ENCODE results near the gene SNX9.

The SNX9 gene

GRCh38 chr6:157990321-157991066, 167.4 kb downstream of the SNX9 start:
- DNase-seq: no peak

GRCh38 chr6:157991067-157991432, 168.0 kb downstream of the SNX9 start:
- DNase-seq: no peak

- no peak for DNase-seq
These were observed 170.0 kb downstream of the SNX9 start for GRCh38 chr6:157993076-157993475.

DNA sequence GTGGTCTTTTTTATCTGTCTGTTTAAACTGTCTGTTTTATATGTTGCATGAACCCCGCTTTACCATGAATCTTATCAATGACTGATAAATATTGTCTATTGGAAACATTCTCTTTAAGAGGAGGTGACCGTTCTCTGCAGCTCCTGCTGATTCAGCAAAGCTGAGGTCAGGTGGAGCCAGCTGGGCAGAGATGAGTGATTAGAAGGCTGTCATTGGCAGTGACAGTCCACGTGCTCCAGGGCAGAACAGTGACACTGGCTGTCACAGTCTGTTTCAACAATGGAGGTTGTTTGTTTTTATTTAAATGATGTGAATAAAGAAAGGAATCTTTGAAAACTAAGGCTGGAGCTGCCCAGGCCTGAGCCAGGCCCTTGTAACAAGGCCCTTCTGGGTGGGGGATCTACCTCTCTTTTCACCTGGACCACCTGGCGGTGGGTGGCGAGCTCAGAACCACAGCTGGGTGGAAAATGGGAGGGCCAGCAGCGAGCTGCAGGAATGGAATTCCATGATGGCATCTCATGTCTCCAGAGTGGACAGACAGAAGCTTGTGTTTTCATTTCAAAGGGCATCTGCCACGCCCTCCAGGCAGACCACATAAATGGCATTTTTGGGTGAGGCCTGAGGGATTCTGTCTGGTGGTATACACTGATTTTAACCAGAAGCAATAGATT, 171.2 kb downstream of the SNX9 start:
- DNase-seq: peak in 26 of 51 donors; percentile 13 to 78 (median 51)

Data from hypothalamus (tissue), 51 donors.